HG03135 (cell line): ENCODE results near the gene KLHL17.

Experiments used
- ATAC-seq: cut with Tn5 transposase; IDR thresholded peaks from one replicate; pipeline ENCODE4 v1.9.1; 2021; ENCODE audit warnings: mild to moderate bottlenecking, moderate library complexity; ENCODE audit not compliant: unreplicated experiment

KLHL17 gene

DNA sequence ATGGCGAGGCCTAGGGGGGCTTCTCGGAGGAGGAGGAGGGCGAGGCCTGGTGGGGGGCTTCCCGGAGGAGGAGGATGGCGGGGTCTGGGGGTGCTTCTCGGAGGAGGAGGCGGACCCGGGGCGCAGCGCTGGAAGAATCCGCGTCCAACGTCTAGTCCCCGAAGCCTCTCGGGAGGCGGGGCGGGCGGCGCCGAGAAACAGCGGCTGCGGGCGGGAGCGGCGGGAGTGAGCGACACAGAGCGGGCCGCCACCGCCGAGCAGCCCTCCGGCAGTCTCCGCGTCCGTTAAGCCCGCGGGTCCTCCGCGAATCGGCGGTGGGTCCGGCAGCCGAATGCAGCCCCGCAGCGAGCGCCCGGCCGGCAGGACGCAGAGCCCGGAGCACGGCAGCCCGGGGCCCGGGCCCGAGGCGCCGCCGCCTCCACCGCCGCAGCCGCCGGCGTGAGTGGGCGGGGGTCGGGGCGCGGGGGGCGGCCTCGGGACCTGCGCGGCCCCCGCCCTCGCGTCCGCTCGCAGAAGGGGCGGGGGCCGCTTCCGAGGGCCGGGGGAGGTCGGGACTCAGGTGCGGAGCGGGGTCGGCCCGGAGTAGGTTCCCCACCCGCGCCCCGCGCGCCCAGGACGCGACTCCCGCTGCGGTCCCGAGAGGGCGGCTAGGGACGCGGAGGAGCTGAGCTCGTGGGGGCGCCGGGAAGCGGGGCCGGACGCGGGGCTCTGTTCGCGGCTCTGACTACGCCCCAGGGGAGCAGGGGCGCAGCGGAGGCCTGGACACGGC lies at the start of gene KLHL17:
TSS of gene KLHL17 (plus strand) at position 222 of the 769 bp plus-strand sequence. CDS start at position 332, 110 bp downstream.
- ATAC-seq: peak; percentile 43

DNA sequence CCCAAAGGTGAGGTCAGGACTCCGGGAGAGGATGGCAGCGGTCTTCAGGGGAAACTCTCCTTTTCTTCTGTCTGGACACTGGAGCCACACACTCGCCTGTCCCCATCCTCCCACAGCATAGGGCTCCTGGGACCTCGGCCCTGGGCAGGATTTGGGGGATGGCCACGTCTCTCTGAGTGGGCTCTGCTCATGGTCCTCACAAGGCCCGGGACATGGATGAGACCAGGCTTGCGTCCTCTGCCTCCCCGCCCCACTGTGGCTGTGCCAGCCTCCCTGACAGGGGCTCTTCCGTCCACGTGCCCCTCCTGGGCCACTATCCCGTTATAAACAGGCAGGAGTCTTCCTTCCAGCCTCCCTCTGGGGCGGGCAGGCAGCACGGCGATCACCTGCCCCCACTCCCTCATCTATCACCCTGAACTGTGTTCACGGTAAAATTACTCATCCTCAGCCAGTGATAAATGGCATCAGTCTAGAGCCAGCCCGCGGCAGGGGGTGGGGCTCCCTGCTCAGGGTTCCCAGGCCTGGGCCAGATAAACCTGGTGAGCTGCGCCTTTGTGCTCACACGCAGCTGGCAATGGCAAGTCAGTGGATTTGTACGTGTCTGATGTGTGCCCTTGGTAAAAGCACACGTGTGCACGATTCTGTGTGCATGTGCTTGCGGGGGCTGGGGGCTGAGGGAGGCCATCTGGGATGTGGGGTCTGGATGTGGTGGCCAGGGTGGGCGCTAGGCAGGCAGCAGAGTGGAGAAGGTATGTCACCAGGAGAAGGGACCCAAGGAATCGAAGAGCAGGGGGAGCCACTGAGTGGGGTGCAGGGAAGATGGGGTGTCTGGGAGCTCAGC lies 49.3 kb upstream of the KLHL17 start:
- no peak for ATAC-seq

DNA sequence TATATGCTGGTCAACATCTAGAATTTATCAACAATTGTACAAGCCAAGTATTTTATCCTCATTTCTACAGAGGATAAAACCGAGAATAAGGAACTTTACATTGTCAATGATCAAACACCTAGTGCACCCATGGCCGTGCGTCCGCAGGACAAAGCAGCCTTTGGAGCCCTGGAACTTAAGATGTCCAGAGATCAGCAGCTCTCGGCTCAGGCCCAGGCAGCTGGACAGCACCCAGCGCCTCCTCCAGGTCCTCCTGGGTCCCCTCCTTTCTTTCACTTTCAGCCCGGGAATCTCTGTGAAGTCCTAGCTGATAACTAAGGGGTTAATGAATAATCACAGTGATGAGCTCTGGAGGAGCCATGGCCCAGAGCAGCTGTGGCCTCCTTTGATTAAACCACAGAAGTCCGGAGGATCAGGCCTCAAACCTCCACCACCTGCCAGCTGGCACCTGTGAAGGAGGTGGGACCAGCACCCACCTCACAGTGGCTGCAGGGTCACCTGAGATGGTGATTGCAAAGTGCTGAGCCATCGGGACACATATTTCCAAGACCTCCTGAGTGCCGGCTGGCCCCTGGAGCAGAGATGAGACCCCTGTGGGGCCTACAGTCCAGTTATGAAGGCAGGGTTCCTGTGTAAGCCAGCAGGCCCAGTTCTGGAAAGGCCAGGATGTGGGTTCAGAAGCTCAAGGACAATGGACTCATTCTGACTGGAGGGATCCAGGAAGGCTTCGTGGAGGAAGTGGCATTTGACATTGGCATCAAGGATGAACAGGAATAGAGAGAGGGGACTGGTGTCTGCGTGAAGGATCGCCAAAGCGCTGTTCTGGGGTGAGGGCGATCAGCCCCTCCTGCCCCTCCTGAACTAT lies 48.3 kb upstream of the KLHL17 start:
- no peak for ATAC-seq

DNA sequence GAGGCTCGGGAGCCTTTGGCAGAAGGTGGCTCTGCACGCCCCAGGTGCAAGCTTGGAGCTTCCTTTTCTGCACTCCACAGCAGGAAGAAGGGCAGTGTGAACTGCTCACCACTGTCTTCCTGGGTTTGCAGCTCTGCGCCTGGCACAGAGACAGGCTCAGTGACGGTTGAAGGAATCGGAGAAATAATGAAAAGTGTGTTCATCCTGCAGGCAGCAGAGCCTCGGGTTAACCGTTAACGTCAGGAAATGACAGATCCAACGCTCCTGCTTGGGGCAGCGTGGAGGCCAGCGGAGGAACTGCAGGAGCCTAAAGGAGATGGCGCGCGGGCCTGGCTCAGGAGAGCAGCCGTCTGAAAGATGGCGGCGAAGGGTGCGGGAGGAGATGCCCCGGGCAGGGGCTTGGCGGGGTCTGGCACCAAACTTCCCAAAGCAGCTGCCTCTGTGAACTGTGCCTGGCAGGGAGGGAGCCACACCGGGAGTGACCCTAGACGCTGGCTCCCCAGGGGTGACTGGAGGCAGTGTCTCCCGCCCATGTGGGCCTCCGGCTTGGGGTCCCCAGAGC lies 47.6 kb upstream of the KLHL17 start:
- no peak for ATAC-seq

DNA sequence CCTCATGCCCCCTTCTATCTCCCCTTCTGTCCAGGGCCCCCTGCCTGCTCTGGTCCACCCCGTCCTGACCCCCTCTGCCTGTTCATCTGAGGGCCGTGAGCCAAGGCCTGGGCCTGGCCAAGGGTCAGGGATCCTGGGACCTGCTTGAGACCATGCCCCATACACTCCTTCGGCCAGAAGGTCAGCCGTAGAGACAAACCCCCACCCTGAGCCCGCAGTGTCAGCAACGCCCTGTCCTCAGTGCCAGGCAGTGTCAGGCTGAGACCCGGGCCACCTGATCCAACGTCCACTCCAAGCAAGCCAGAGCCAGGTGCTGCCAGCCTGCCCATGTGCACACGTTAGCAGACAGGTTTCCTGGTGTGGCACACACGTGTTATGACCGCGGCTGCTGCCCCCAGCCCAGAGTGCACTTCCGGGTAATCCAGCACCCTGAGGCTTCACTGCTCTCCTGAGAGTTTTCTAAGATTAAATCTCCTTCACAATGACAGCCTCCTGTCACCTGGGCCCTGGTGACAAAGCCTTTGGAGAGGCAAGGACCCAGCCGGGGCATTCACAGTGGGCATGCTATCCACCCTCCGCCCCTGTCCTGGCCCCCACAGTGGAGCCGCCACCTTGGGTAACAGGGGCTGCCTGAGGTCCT lies 46.8 kb upstream of the KLHL17 start:
- ATAC-seq: no peak

DNA sequence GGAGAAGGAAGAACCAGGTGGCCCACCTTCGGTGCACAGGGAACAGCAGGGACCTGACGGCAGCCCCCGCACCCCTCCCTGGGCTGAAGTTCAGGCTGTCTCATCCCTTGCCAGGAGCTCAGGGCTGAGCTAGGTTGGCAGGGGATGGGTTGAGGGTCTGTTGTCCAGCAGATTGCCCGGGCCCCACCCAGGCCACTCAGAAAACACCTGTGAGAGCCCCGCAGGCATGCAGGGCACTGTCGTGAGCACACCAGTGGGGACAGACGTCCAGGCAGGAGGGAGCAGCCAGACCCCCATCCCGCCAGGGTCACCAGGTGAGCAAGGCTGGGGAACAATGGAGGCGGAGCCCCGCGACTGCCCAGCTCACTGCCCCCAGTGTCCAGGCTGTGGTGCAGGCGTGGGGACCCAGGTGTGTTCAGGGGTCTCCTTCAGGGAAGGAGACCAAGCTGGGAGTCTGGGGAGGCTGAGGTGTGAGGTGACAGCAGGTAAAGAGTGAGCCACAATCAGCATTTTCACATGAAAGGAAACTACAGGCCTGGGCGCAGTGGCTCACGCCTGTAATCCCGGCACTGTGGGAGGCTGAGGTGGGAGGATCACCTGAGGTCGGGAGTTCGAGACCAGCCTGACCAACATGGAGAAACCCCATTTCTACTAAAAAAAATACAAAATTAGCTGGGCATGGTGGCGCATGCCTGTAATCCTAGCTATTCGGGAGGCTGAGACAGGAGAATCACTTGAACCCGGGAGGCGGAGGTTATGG lies 46.1 kb upstream of the KLHL17 start:
- no peak for ATAC-seq

DNA sequence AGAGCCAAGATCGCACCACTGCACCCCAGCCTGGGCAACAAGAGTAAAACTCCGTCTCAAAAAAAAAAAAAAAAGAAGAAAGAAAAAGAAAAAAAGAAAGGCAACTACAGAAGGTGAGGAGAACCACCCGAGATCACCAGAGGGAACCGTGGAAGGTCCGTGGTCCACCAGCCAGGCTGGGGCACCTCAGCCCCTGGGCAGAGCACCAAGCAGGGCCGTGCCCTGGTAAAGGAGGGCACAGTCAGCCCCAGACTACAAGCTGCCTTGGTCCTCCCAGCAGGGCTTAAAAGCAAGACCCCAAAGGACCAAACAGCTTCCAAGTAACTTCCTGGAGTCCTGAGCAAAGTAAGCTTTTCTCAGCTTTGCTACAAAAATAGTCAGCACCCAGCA lies 45.5 kb upstream of the KLHL17 start:
- ATAC-seq: no peak

DNA sequence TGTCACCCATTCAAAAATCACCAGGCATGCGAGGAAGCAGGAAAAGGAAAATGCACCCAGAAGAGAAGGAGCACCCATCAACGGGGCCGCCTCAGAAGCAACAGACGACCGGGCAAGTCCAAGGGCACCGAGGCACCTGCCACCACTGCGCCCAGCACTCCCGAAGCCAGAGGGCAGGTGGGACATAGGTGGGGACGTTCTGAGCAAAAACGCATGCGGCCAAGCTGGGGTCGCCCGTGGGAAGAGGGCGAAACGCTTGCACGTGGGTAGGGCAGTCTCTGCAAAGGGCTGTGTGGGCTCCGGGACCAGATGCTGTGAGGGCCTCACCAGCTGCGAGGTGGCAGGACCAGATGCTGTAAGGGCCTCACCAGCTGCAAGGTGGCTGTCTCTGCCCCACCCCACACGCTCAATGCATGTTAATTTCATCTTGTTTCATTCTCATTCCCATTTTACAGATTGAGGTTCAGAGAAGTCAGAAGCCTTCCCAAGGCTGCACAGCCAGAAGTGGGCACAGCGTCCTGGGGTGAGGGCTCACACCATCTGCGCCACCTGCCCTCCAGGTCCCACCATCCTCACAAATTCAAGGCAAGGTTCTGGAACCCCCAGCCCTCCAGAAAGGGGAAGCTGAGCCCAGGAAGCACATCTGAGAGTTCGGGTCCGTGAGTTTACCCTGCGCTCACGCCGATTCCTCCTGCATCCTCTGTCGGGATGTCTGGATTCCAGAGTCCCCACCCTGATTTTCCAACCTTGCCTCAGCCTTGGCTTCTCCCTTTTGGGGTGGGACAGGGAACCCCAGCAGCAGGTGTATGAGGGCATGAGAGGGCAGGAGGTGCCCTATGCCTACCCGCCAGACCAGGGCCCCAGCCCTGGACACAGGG lies 44.9 kb upstream of the KLHL17 start:
- no peak for ATAC-seq

DNA sequence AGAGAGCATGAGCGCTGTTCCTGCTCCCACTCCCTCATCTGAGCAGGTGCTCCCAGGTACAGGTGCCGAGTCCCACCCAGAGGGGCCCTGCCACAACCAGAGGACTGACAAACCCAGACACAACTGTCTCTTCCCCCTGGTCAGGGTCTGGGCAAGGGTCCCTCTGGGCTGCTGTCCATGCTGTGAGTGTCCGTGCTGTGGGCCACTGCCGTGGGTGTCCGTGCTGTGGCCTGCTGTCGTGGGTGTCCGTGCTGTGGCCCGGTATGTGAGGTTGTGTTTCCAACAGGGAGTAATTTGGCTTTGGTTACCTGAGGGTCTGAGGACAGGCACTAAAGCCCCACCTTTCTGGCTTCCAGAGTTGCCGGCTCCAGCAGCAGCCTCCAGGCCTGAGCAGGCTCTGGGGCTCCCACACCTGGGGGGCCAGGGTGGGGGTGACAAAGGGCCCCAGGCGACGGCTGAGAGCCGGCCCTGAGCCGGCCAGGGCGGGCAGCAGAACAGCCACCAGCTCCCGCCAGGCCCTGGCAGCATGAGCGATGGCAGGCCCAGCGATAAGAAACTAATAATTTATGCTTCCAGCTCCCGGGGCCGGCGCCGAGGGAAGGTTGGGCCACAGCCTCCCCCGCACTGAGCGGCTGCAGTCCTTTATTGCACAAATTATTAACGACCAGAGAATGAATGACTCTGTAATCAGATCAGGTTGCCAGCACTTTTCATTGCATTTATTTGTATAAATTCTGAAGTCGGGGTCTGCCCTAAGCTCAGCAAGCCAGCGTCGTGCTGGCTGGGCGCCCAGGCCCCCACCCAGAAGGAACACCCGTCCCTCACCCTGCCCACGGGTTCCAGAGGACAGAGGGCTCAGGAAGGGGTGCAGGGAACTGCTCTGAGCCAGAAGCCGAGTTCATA lies 44.0 kb upstream of the KLHL17 start:
- ATAC-seq: no peak

DNA sequence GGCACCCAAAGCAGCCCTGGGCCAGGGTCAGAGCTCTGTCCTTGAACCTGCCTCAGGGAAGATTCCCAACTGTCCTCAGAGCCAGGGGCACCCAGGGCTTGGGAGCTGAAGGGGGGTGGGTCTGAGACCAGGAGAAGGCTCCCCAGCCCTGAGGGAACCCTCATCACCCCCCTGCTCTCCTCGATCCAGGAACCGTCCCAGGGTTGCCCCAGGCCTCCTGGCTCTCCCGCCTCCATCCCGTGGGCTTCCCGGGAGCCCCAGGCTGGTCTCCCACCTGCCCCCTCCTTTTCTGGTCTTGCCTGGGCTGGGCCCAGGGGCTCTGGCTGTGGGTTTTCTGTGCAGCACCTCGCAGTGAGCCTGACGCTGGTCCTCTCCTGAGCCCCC lies 43.3 kb upstream of the KLHL17 start:
- ATAC-seq: no peak

DNA sequence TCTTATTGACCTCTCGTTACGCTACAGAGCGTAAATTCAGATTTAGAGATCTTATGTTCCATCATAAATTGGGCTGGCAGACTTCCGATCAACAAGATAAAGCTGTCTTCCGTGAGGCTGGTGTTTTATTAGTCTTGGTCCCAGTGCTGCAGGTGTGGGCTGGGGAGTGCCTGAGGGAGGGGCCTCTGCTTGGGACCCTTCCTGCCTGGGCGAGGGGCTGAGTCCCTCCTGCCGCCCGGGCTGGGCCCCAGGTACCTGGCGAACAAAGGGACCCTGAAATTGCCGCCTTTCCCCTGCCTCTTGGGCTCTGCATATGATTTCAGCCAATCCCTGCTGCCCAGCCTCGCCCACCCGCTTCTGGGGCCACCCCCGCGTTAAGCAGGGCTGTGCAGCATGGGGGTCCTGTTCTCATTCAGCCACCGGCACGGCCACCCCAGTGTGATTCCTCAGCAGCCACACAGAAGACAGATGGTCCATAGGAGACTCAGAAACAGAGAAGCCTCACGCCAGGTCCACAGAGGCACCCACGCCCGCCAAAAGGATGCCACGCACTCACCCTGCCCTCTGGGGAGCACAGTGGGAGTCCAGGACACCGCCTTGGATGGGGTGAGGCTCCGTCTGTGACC lies 42.8 kb upstream of the KLHL17 start:
- ATAC-seq: no peak

DNA sequence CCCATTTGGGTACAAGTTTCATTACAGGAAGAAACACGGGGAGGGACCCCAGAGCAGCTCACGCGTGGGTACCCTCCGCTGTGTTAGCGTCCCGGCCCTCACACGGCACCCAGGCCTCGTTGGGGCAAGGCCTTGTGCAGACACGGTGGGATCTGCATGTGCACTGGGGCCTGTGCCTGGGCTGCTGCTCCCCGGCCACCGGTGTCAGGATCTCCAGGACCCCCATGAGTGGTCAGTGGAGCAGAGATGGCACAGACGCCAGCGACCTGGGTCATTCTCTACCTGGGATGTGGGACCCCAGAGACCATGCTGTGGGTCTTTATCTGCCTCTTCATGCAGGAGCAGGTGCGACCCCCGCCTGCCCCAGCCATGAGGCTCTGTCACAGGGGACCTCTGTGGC lies 42.0 kb upstream of the KLHL17 start:
- no peak for ATAC-seq

DNA sequence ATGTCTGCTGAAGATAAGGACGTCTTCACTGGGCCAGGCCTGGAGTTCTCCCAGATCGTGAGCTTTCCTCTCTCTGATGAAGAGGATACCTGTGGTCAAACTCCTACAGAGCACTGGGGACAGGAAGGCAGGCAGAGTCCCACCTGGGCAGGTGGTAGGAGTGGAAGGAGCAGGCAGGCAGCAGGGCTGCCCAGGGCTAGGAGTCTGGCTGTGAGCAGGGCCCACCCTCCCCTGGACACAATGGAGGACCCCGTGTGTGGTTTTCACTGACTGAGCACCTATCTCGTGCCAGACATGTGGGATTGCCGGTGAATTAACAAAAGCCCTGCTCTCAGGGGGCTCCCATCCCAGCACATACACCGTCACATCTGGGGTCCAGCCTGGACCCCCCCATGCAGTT lies 41.5 kb upstream of the KLHL17 start:
- no peak for ATAC-seq

DNA sequence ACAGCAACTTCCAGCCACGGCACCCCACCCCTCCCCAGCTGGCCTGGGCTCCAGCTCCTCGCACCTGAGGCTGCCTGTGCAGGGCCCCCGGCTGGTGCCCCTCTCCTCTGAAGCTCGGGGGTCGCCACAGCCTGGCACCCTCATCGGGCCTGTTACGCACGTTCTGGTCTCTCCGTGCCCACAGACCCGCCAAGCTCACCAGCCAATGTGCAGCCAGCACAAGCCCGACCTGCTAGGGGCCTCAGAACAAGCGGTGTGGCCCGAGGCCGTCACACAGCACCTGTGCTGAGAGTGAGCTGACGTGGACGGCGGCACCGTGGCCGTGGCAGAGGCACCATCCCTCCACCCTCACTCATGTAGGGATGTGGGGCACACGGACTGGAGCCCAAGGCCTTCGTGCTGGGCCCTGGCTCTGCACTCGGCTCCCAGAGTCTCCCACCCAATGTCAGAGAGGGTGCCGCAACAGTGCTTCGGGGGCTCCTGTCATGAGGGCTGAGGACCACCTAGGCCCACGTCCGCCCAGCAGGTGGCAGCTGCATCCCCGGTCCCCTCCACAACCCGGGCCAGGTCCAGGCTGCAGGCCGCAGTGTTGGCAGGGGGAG lies 41.0 kb upstream of the KLHL17 start:
- no peak for ATAC-seq

DNA sequence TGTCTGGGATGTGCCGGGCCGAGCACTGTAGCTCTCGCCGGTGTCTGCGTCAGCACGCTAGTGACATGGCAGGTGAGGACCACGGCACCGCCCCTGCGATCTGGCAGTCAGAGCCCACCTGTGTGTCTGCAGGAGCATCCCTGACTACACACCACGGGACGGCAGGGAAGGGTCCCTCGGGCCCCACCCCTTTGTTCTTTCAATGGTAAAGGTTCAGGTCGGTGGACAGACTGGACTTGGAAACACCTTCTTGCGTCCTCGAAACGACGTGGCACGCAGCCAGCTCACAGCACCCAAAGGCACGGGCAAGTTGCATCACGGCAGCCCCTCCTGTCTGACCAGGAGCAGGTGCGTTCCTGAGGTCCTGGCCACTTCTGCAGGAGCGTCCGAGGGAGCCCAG lies 40.4 kb upstream of the KLHL17 start:
- no peak for ATAC-seq

DNA sequence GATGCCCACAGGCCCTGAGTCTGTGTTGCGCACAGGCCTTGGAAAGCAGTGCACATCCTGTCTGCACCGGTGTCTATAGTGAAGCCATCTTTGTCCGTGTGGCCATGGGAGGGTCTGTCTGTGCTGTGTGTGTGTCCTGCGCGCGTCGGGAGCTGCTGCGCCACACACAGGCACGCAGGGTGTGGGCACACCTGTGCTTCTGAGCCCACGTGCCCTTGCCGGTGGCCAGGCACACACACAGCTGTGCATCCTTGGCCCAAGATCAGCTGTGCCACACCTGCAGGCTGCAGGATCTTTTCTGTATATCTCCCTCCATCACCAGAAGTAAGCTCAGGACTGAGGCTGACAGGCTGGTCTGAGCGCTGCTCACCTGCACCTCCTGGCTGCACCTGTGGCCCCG lies 39.9 kb upstream of the KLHL17 start:
- ATAC-seq: no peak
